HG03432 (cell line): ENCODE measurements around the gene AP4S1.
"Not testable (repeated sequence)": the region's sequence is repeated elsewhere in the genome, so short reads cannot be mapped to it uniquely, and the experiment has no call there.

ENCODE experiments used
- ATAC-seq: cut with Tn5 transposase; IDR thresholded peaks from one replicate; pipeline ENCODE4 v1.9.1; 2021; ENCODE audit warnings: mild to moderate bottlenecking, moderate library complexity; ENCODE audit not compliant: unreplicated experiment

Gene AP4S1

GRCh38 chr14:31042300-31042699 lies 16.9 kb downstream of the AP4S1 start:
- ATAC-seq, result no peak

- ATAC-seq, result not testable (repeated sequence)
These were observed 17.4 kb downstream of the AP4S1 start for GRCh38 chr14:31042893-31043292.

- no peak for ATAC-seq
These were observed 17.9 kb downstream of the AP4S1 start for GRCh38 chr14:31043379-31043778.

- no peak for ATAC-seq
These were observed 20.1 kb downstream of the AP4S1 start for GRCh38 chr14:31045501-31046080.

- ATAC-seq, result no peak
These were observed 22.1 kb downstream of the AP4S1 start for GRCh38 chr14:31047503-31047902.

- no peak for ATAC-seq
These were observed 25.6 kb downstream of the AP4S1 start for GRCh38 chr14:31051023-31051422.

- ATAC-seq, result no peak
These were observed 26.1 kb downstream of the AP4S1 start for GRCh38 chr14:31051511-31051910.

- ATAC-seq, result not testable (repeated sequence)
These were observed 27.6 kb downstream of the AP4S1 start for GRCh38 chr14:31052905-31053586.

GRCh38 chr14:31057035-31057434 lies 31.6 kb downstream of the AP4S1 start:
- no peak for ATAC-seq

GRCh38 chr14:31057701-31058364 lies 32.4 kb downstream of the AP4S1 start:
- ATAC-seq, result no peak

GRCh38 chr14:31059152-31059924 lies 33.9 kb downstream of the AP4S1 start:
- ATAC-seq, result no peak

GRCh38 chr14:31060253-31060875 lies 34.9 kb downstream of the AP4S1 start:
- no peak for ATAC-seq

GRCh38 chr14:31062908-31063307 lies 37.5 kb downstream of the AP4S1 start:
- ATAC-seq, result not testable (repeated sequence)

- ATAC-seq, result no peak
These were observed 42.8 kb downstream of the AP4S1 start for GRCh38 chr14:31068235-31068634.

GRCh38 chr14:31069343-31069742 lies 43.9 kb downstream of the AP4S1 start:
- no peak for ATAC-seq

- ATAC-seq, result no peak
These were observed 45.0 kb downstream of the AP4S1 start for GRCh38 chr14:31070431-31070830.

GRCh38 chr14:31071151-31071550 lies 45.7 kb downstream of the AP4S1 start:
- ATAC-seq, result no peak

GRCh38 chr14:31075144-31075543 lies 49.7 kb downstream of the AP4S1 start:
- ATAC-seq, result no peak

GRCh38 chr14:31078766-31079165 lies 53.3 kb downstream of the AP4S1 start:
- no peak for ATAC-seq

GRCh38 chr14:31080056-31080455 lies 54.6 kb downstream of the AP4S1 start:
- ATAC-seq, result no peak

GRCh38 chr14:31080484-31080883 lies 55.0 kb downstream of the AP4S1 start:
- no peak for ATAC-seq
